HS-5 (cell line): ENCODE results near the gene TTC31.

Experiments used
- DNase-seq: peaks from one replicate; pipeline ENCODE4 v3.0.0-alpha.2; 2012; ENCODE audit warnings: low read depth

TTC31 gene

DNA sequence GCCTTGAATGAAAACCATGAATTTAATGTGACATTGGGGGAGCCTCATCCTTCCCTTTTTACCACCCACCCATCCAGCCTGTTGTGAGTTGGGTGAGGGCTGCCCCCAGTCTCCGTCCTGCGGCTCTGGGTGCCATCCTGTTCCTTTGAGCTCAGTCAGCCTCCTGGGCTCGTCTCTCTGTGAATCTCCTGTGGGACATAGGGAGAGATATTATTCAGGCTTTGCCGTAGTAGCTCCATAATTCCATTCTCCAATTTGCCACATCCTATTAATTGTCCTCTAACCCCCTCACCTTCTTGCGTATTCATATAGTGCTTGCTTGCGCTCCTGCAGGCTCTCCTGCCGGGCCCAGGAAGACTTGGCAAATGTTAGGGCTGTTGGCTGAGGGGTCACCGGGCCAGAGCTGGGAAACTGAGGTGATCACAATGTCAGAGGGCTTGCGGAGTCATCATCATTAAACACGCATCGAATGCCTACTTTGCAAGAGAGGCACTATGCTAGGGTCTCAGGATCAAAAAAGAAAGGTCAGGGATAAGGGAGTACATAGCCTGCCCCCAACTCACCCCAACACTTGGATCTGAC lies 43.9 kb downstream of the TTC31 start:
- DNase-seq: no peak

GRCh38 chr2:74527741-74528140 lies 44.9 kb downstream of the TTC31 start:
- no peak for DNase-seq

DNA sequence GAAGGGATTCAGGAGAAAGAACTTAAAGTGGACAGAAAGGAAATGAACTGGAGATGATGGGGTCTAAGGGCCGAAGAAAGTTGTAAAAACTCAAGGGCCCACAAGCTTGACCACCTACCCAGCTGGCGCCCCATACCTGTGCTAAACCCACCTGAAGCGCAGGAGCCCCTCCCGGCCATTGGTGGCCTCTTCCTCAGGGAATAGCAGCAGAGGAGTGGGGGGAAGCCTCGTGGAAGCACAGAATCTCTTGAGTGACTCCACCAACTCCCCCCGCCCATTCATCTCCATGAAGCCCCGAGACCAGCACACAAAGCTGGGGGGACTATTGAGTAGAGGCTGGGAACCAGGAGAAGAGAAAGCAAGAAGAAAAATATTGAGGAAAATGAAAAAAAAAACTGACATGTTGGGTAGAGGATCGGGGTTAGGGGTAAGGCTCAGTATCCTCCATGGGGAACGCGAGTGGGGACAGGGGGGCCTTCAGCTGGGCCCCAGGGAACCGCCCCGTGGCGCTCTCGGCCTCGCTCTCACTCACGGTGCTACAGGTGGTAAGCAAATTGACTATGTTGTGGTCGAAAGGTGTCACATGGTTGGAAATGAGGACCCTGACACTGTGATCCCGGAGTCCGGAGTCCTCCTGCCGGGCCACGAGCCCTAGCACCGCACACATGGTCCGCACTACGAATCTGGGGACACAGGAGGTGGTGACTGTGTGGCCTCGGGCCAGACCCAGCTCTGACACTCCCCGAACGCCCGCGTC lies 45.9 kb downstream of the TTC31 start:
- DNase-seq: no peak

DNA sequence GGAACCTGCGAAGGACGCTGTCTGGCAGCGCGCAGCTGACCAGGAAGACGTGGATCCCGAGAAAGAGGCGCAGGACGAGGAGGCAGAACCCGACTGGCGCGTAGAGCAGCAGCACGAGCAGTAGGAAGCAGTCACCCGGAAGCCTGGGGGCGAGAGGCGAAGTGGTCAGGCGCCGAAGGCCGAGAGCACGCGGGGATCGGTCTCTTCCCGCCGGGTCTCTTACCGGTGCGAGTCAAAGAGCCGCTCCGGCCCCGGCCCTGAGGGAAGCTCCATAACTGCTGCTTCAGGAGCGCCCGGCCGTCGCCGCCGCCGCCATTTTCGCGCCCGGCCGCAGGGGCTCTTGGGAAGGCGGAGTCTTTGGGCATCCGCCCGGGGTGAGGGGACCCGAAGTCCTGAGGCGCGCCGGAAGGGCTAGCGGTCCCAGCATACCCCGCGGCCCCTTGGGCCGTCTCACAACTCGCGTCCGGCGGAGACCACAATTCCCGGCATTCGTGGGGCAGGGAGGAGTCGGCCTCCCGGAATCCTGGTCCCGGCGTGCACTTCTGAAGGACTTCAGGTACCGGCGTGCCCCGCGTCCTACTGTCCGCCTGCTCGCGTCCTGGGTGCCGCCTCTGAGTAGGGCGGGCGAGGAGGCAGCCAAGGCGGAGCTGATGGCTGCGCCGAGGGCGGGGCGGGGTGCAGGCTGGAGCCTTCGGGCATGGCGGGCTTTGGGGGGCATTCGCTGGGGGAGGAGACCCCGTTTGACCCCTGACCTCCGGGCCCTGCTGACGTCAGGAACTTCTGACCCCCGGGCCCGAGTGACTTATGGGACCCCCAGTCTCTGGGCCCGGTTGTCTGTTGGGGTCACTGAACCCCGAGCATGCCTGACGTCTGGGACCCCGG lies 46.7 kb downstream of the TTC31 start, which contains the start of the genes AUP1 and HTRA2:
Gene AUP1, minus strand, starts transcription at position 350 of the 882 bp plus-strand sequence. Its CDS starts 77 bp downstream, at position 273.
Gene HTRA2, plus strand, starts transcription at position 577 of the 882 bp plus-strand sequence. Its CDS starts 74 bp downstream, at position 651.
- DNase-seq: peak; percentile 93

DNA sequence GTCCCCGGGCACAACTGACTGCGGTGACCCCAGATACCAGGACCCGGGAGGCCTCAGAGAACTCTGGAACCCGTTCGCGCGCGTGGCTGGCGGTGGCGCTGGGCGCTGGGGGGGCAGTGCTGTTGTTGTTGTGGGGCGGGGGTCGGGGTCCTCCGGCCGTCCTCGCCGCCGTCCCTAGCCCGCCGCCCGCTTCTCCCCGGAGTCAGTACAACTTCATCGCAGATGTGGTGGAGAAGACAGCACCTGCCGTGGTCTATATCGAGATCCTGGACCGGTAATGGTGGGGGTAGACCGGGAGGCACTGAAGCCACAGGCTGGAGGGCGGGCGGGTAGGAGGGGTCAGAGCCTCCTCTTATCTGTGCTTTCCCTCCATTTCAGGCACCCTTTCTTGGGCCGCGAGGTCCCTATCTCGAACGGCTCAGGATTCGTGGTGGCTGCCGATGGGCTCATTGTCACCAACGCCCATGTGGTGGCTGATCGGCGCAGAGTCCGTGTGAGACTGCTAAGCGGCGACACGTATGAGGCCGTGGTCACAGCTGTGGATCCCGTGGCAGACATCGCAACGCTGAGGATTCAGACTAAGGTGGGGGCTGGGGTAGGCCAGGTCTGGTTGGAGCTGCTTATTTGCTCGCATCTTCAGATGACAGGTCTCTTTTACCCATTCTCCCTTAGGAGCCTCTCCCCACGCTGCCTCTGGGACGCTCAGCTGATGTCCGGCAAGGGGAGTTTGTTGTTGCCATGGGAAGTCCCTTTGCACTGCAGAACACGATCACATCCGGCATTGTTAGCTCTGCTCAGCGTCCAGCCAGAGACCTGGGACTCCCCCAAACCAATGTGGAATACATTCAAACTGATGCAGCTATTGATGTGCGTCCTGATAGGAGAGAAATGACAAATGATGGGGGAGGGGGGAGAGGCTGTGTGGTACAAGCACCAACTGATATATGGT lies 47.6 kb downstream of the TTC31 start:
- no peak for DNase-seq

GRCh38 chr2:74531666-74532065 lies 48.8 kb downstream of the TTC31 start:
- no peak for DNase-seq

GRCh38 chr2:74532222-74532621 lies 49.3 kb downstream of the TTC31 start:
- DNase-seq: no peak

DNA sequence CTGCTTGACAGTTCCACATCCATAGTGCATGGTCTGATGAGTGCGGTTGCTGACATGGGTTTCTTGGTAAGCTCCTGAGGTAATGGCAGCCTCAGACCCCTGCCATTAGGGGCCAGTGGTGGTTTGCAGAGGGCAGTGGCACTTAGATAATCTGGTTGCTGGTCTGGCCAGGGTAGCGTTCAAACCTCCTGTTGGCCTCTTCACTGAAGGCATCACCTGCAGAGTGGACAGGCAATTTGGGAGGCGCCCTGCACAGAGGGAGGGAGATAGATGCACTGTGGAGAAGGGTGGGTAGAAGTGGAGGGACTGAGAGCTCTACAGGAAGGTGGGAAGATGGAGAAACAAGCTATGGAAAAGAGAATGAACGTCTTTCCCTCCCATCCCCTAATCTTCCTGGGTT lies 50.6 kb downstream of the TTC31 start:
- DNase-seq: no peak

DNA sequence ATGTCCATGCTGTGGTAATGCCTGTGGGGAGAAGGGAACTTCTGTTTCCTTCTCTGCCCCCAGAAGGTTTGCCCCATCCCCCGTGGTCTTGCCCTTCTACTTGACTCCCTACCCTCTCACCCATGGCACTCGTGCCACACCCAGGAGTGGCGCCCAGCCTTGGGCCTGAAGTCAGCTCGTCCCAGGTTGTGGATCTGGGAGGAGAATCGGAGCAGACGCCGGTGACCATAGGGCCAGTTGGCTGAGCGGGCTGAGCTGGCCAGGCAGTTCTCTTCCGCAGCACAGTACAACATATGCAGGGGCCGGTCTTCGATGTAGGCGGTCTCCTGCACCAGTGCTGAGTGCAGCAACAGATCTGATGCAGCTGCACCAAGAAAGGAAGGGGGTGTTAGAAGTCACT lies 51.5 kb downstream of the TTC31 start:
- DNase-seq: no peak

- DNase-seq: no peak
Measured at GRCh38 chr2:74535440-74535965, 52.6 kb downstream of the TTC31 start.

DNA sequence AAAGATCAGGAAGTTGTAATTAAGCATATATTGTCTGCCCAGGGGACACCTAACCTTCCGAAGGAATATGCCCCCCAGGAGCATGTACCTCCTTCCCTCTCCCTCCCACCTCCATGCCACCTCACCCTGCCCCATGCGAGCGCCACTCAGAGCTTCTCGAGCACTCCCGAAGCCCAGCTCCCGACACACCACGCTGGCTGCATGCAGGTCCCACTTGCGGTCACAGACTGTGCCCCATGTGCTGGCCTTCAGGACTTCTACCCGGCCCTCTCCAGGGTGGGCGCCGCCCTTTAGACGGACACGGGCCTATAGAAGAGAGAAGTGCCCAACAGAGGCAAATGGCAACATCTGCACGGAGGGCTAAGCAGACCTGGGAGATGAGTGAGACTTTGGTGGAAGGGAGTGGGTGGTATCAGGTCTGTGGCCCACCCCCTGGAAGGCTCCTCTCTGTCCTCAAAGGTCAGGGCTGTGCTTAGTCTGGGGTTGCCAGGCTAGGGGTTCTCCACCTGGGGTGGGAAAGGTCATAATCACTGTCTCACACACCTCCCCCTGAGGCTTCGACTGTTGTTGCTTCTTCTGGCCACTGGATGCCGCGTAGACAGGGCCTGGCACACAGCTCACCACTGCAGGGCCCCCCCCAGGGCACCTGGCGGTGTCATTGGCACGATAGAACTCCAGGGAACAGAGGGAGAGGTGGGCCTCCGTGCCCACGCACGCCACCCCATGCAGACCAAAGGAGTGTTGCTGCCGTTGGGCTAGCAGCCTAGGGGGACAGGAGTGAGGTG lies 53.5 kb downstream of the TTC31 start:
- DNase-seq: no peak

GRCh38 chr2:74537140-74537539 lies 54.3 kb downstream of the TTC31 start:
- no peak for DNase-seq

GRCh38 chr2:74538881-74539339 lies 56.0 kb downstream of the TTC31 start:
- DNase-seq: no peak

DNA sequence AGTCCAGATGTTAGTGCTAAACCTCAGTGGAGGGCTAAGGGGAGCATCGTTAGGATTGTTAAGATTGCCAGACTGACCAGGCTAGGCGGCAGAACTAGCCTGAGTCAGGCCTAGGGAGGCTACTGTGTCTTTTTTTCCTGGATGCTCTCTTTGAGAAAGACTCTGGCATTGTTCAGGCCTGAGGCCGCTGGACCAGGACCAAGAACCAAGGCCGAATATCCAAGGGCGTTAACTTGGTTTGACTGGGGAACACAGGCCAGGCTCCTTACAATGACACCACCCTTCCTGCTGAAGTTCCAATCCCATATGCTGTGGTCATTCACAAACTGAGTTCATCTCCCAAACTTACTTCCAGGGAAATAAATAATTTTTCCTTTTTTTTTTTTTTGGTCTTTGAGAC lies 57.4 kb downstream of the TTC31 start:
- DNase-seq: no peak

DNA sequence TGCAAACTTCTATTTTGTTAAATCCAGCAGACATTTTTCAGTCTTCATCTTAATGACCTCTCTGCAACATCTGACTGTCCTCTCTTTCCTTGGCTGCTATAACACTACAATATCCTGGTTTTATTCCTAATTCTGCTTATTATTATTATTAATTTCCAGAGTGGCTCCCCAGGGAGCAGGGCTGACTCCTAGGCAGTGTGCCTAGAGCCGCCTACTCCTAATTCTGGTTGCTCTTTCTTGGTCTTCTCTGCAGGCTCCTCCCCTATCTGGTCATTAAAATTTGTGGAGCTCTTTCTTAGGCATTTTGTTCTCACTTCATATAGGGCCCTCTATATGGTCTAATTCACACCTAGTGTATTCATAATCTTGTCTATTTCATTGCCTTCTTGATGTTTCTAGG lies 60.1 kb downstream of the TTC31 start:
- DNase-seq: no peak
